IPS-18a (cell line): Measurements from ENCODE around the gene PTPN1.

Source experiments
- H3K27ac ChIP-seq: one replicate; pipeline ENCODE4 v1.5.1; 2013; ENCODE audit warnings: low read length
- H3K27me3 ChIP-seq: one replicate; pipeline ENCODE4 v1.6.1; 2013; ENCODE audit warnings: mild to moderate bottlenecking, low read length; ENCODE audit not compliant: control insufficient read depth, insufficient read depth
- H3K36me3 ChIP-seq: one replicate; pipeline ENCODE4 v1.6.1; 2013; ENCODE audit warnings: low read depth, low read length; ENCODE audit not compliant: control insufficient read depth
- H3K4me1 ChIP-seq: one replicate; pipeline ENCODE4 v1.6.1; 2013; ENCODE audit warnings: low read depth, low read length; ENCODE audit not compliant: control insufficient read depth
- H3K4me3 ChIP-seq: one replicate; pipeline ENCODE4 v1.5.1; 2013; ENCODE audit warnings: low read length
- H3K9ac ChIP-seq: one replicate; pipeline ENCODE4 v1.6.1; 2013; ENCODE audit warnings: mild to moderate bottlenecking, low read length, moderate library complexity
- H3K9me3 ChIP-seq: one replicate; pipeline ENCODE4 v1.6.1; 2013; ENCODE audit warnings: low read depth, low read length; ENCODE audit not compliant: control insufficient read depth

The PTPN1 gene

GRCh38 chr20:50540620-50541605 lies 30.7 kb downstream of the PTPN1 start:
- Histone ChIP-seq H3K4me3 (no peak overlapping the region), H3K36me3 (no peaks in the 10 kb centered on the region), H3K9ac (no peak overlapping the region), H3K27ac (no peak overlapping the region), H3K4me1 (no peaks in the 10 kb centered on the region), H3K9me3 (no peaks in the 10 kb centered on the region), H3K27me3 (no peaks in the 10 kb centered on the region)

- Histone ChIP-seq H3K9ac (no peak overlapping the region), H3K27me3 (no peaks in the 10 kb centered on the region), H3K36me3 (no peaks in the 10 kb centered on the region), H3K4me3 (no peak overlapping the region), H3K4me1 (no peaks in the 10 kb centered on the region), H3K9me3 (no peaks in the 10 kb centered on the region), H3K27ac (no peak overlapping the region)
These were observed 31.4 kb downstream of the PTPN1 start for GRCh38 chr20:50541606-50542041.

GRCh38 chr20:50543326-50543725 lies 33.1 kb downstream of the PTPN1 start:
- Histone ChIP-seq H3K27ac (no peak overlapping the region), H3K36me3 (no peaks in the 10 kb centered on the region), H3K4me1 (no peaks in the 10 kb centered on the region), H3K27me3 (no peaks in the 10 kb centered on the region), H3K4me3 (no peak overlapping the region), H3K9me3 (no peaks in the 10 kb centered on the region), H3K9ac (no peak overlapping the region)

- no peaks in the 10 kb centered on the region for H3K27me3 ChIP-seq
- no peak overlapping the region for H3K4me3 ChIP-seq
- H3K9ac ChIP-seq: no peak overlapping the region
- no peaks in the 10 kb centered on the region for H3K4me1 ChIP-seq
- no peaks in the 10 kb centered on the region for H3K36me3 ChIP-seq
- H3K27ac ChIP-seq: no peak overlapping the region
- no peaks in the 10 kb centered on the region for H3K9me3 ChIP-seq
These were observed 34.9 kb downstream of the PTPN1 start for GRCh38 chr20:50545126-50545525.

GRCh38 chr20:50546729-50547314 lies 36.6 kb downstream of the PTPN1 start:
- no peaks in the 10 kb centered on the region for H3K27me3 ChIP-seq
- no peak overlapping the region for H3K4me3 ChIP-seq
- H3K27ac ChIP-seq: no peak overlapping the region
- no peaks in the 10 kb centered on the region for H3K4me1 ChIP-seq
- no peak overlapping the region for H3K9ac ChIP-seq
- H3K36me3 ChIP-seq: no peaks in the 10 kb centered on the region
- no peaks in the 10 kb centered on the region for H3K9me3 ChIP-seq

- no peaks in the 10 kb centered on the region for H3K9me3 ChIP-seq
- H3K36me3 ChIP-seq: no peaks in the 10 kb centered on the region
- H3K9ac ChIP-seq: no peak overlapping the region
- no peaks in the 10 kb centered on the region for H3K4me1 ChIP-seq
- no peak overlapping the region for H3K27ac ChIP-seq
- H3K4me3 ChIP-seq: no peak overlapping the region
- no peaks in the 10 kb centered on the region for H3K27me3 ChIP-seq
These were observed 37.8 kb downstream of the PTPN1 start for GRCh38 chr20:50547964-50548363.

GRCh38 chr20:50548396-50548795 lies 38.2 kb downstream of the PTPN1 start:
- no peaks in the 10 kb centered on the region for H3K36me3 ChIP-seq
- no peaks in the 10 kb centered on the region for H3K4me1 ChIP-seq
- H3K9ac ChIP-seq: no peak overlapping the region

GRCh38 chr20:50550531-50550930 lies 40.3 kb downstream of the PTPN1 start:
- no peak overlapping the region for H3K9ac ChIP-seq
- H3K4me1 ChIP-seq: no peaks in the 10 kb centered on the region
- H3K27me3 ChIP-seq: no peaks in the 10 kb centered on the region
- H3K4me3 ChIP-seq: no peak overlapping the region
- H3K36me3 ChIP-seq: no peaks in the 10 kb centered on the region
- no peak overlapping the region for H3K27ac ChIP-seq
- H3K9me3 ChIP-seq: no peaks in the 10 kb centered on the region

More at GRCh38 chr20:50548396-50548795, 38.2 kb downstream of the PTPN1 start:
- Histone ChIP-seq H3K27me3 (no peaks in the 10 kb centered on the region), H3K9me3 (no peaks in the 10 kb centered on the region), H3K27ac (no peak overlapping the region), H3K4me3 (no peak overlapping the region)

GRCh38 chr20:50551288-50551687 lies 41.1 kb downstream of the PTPN1 start:
- H3K4me1 ChIP-seq: no peaks in the 10 kb centered on the region
- no peak overlapping the region for H3K9ac ChIP-seq
- no peaks in the 10 kb centered on the region for H3K9me3 ChIP-seq
- H3K4me3 ChIP-seq: no peak overlapping the region
- H3K27me3 ChIP-seq: no peaks in the 10 kb centered on the region
- no peak overlapping the region for H3K27ac ChIP-seq
- no peaks in the 10 kb centered on the region for H3K36me3 ChIP-seq

- Histone ChIP-seq H3K27ac (no peak overlapping the region), H3K27me3 (no peaks in the 10 kb centered on the region), H3K4me1 (no peaks in the 10 kb centered on the region), H3K36me3 (no peaks in the 10 kb centered on the region), H3K9ac (no peak overlapping the region), H3K4me3 (no peak overlapping the region), H3K9me3 (no peaks in the 10 kb centered on the region)
These were observed 42.8 kb downstream of the PTPN1 start for GRCh38 chr20:50552979-50553378.

- no peaks in the 10 kb centered on the region for H3K9me3 ChIP-seq
- no peaks in the 10 kb centered on the region for H3K27me3 ChIP-seq
- no peaks in the 10 kb centered on the region for H3K4me1 ChIP-seq
- H3K9ac ChIP-seq: no peak overlapping the region
- H3K27ac ChIP-seq: no peak overlapping the region
- H3K36me3 ChIP-seq: no peaks in the 10 kb centered on the region
- no peak overlapping the region for H3K4me3 ChIP-seq
These were observed 44.8 kb downstream of the PTPN1 start for GRCh38 chr20:50554694-50555579.
